RPMI8226 (cell line): ENCODE data around the gene CLSTN2.

ENCODE experiments used
- DNase-seq: peaks from one replicate; pipeline ENCODE4 v3.0.0-alpha.2; 2015

CLSTN2 gene

DNA sequence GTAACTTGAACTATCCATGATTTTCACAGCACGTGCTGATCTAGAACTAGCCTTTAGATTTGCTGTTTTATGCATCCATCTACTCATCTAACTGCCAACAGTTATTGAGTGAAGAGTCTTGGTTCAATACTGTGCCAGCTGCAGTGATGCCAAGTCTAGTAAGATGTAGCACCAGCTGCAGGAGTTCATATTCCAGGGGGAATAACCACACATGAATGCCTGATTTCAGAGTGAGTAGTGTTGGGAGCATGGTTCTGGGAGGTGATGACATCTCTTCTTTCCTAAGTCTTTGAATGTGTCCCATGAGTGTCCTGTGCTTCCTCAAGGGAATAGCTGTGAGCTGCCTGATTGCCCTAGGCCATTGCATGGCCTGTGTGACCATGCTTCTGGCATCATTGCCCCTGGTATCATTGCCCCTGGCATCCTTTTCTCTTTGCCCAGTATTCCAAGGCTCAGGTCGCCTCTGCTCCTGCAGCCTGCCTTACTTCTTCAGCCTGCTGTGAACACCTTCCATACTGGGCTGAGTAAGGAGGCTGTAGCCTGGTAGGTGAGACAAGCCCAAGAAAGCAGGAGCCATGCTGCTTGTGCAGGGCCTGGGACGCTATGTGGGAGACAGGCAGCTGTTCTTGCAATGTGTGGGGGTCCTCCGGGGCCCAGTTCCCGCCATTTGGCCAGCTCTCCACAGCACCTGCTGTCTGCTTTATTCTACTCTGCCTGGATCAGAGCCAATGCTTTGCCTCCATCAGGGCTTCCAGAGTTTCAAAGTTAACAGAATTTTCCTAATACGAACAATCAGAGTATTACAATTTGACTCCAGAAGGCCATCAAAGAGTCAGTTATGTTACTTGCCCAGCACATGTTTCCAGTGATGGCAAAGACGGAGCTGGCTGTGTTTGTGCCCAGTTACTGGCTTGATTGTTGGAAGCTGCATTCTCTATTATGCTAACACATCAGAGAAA is 73.2 kb downstream of the CLSTN2 start:
- DNase-seq = no peak

DNA sequence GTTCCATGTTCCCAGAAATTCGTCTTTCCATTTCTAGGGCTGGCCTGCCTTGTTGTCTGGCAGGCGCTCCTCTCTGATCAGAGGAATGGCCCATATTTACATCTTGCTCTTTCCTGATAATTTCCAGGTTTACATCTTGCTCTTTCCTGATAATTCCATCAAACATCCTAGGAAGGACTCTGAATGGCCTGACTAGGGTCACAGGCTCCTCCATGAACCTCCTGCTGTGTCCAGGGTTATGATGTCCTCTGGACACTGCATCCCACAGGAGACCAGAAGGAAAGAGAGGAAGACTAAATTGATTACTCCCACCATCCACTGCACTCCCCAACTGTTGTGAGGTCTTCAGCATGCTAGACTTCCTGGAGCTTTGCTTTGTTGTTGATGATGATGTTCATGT is 75.4 kb downstream of the CLSTN2 start:
- no peak for DNase-seq

DNA sequence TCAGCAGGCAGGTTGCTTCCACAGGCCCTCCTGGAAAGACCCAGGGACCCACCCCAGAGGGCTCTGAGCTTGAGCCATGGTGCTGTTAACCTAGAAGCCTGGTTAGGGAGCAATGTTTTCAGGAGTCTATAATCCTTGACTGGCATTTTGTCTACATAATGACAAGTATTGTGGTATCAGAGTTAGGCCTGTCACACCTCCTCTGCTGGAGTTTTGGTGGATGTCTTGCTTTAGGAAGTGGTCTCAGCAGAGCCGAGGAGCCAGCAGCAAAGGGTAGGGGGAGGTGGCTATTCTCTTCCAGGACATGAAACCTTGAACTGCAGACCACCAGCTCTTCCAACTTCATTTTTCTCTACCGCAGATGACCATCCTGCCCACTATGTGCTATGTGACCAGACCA is 76.1 kb downstream of the CLSTN2 start:
- DNase-seq = no peak

DNA sequence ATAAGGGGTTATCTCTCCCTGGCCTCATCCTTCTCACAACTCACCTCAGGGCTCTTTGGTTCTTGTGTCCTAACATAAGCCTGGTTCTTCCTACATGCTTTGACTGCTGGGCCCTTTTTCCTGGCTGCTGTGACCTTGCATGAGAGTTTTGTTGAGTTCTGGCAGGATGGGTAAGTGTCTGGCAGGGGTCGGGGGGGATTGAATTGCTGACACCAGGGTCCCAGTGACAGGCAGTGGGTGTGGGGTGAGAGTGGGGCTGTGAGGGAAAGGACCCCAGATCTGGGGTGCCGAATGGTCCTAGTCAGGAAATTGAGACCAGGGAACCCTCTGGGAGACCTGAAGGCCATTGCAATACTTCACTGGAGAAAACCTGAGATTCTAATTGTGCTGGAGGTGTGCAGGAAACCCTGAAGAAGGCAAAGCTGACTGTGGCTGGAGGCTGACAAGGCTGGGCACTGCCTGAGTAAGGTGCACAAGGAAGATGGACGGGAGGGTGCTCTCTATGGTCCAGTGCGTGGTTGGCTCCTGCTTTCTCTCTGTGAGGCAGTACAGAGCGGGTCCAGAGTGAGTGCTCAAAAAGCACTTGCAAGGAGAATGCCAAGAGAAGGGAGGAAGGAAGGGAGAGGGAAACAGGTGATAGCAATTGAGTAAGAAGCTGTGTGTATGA is 76.8 kb downstream of the CLSTN2 start:
- DNase-seq = no peak

DNA sequence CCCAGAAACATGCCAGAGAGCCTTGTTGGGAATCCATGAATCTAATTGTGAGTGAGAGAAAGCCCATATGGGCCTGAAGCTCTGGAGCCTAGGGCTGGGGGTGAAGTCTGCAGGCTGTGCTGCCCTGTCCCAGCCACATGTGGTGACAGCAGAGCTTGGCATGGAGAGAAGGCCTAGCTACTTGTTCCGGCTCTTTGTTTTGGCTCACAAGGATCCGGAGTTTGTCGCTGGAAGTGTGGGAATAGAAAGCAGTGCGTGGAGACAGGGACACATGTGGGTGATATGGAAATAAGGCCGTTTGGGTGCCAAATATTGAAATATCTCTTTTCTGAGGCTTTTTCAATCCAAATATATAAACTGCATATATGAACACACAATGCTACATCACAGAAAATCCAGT is 78.2 kb downstream of the CLSTN2 start:
- DNase-seq = no peak

DNA sequence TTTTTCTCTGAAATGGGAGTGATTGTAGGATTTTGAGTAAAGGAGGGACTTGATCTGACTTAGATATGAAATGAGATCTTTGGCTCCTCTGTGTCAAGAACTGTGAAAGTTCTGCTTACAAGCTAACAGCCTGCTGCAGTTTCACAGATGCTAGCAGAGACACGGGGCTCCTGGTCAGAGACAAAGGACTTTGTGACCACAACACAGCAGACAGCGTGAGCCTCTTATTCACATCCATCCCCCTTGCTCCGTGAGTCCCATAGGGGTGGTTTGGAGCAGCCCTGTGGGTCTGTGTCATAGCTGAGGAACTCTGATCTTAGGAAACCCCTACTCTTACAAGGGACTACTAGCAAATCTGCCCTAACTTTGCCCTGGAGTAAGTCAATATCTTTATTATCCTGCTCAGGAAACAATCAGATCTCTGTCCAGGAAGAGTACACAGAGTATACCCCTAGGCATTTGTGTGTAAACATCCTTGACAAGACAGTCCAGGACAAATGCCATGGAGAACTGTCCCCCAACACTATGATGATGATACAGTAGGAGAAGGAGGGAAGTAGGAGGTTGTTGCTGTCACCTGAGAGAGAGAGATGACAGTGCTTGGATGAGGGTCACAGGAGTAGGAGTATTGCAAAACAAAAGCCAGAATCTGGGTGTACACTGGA is 80.0 kb downstream of the CLSTN2 start:
- no peak for DNase-seq

DNA sequence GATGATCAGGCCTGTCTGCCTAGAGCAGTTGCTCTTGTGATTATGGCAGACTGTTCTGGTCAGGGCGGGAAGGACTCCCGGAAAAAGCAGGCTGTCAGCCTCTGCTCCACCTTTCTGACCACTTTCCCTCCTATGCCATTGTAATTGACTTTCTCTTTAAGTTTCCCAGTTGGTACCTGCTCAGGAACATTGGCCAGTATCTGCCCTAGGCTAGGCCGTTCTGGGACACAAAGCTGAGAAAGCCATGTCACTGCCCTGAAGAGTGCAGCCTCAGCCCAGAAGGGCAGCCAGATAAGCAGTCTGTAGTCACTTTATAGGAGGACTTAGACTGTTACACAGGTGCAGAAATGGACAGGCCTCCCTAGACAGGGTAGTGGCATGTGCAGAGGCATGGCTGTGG is 80.8 kb downstream of the CLSTN2 start:
- no peak for DNase-seq

DNA sequence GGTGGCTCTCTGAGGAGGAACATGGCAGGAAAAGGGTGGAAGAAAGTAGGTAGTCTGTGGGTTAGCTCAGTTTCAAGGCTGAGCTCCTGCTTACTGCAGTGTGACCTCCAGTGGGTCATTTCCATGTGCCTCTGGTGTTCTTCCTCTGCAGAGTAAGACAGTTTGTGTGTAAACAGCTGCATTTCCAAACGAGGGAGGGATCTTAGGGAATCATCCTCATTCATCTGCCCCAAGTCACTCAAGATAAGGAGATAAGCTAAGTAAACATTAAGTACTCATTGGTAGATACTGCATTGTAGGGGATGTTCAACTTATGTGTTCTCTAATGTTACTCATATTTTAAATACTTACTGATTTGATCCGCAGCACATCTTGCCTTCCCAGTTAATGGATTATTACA is 83.6 kb downstream of the CLSTN2 start:
- DNase-seq = no peak

DNA sequence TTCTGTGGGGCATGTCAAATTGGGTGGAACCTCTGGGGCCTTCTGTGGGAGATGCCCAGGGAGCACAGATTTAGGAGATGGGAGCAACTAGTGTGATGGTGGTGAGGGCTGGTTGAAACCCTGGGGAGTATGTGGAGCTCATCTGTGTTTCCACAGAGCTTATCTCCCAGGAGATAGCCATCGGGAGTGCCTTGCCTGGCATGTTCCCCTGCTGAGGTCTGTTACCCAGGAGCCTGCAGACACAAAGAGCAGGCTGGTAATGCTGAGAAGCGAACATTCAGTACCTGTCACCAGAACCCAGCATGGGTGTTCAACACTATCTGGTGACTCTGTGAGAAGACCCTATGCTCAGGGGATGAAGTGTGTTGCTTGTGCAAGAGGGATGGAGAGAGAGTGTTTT is 85.0 kb downstream of the CLSTN2 start:
- DNase-seq = no peak

DNA sequence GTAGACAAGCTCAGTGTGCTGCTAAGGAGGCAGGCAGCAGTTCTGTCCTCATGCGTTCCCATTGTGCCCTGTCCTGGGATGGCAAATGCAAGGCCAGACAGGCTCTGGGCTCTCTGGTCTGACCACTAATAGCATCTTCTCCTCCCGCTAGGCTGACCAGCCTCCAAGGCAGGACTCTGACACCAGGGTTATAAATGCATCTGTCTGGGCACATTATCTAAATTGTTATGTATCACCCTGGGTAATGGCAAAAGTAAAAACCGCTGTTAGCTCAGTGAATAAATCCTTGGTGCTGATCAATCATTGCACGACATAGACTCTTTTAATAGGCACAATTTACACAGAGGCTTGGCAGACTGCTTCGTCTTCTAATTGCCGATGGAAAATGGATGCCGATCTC is 85.6 kb downstream of the CLSTN2 start:
- DNase-seq = no peak

DNA sequence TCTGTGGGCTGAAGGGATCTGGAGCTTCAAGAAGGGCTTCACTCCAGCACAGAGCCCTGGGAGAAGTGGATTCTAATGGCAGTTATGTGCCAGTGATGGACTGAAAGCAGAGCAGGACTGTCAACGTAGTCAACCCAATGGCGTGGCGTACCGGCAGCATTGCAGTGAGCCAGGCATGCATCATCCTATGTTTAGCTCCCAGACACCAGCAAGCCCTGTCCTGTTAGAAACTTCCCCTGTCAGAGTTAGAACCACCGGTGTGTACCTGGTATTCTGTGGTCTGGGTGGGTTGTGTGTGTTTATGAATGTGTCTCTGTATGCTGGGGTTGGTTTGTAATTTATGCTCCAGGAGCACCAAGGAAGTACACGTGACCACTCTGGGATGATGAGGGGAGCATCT is 86.3 kb downstream of the CLSTN2 start:
- no peak for DNase-seq

DNA sequence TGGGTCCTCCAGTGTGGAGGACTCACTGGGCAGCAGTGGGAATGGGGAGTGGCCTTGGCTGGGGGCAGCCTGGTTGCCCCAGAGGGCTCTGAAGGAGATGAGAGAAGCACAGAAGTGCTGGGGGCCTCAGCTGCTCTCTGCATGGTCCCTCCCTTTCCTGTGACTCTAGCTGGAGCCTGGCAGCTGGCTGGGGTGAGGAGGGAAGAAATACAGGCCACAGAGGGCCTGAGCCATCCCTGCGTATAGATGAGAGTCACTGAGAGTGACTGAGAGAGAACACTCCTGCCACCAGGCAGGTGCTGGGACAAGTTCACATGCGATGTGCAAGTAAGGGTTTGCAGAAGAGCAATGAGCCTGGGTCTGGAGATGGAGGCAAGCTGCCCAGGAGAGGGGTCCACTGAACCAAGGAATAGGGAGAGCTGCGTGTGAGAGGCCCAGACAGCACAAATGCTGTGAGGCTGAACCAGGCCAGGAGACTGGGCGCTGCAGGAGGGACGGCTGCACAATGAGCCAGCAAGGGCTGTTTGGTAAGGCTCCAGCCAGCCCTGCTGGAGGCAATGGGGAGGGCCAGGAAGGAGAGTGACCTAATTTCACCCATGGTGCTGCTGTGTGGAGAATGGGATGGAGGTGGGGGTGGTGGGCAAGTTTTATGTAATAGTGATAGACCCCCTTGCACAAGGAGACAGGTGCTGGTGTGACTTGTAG is 87.2 kb downstream of the CLSTN2 start:
- no peak for DNase-seq

DNA sequence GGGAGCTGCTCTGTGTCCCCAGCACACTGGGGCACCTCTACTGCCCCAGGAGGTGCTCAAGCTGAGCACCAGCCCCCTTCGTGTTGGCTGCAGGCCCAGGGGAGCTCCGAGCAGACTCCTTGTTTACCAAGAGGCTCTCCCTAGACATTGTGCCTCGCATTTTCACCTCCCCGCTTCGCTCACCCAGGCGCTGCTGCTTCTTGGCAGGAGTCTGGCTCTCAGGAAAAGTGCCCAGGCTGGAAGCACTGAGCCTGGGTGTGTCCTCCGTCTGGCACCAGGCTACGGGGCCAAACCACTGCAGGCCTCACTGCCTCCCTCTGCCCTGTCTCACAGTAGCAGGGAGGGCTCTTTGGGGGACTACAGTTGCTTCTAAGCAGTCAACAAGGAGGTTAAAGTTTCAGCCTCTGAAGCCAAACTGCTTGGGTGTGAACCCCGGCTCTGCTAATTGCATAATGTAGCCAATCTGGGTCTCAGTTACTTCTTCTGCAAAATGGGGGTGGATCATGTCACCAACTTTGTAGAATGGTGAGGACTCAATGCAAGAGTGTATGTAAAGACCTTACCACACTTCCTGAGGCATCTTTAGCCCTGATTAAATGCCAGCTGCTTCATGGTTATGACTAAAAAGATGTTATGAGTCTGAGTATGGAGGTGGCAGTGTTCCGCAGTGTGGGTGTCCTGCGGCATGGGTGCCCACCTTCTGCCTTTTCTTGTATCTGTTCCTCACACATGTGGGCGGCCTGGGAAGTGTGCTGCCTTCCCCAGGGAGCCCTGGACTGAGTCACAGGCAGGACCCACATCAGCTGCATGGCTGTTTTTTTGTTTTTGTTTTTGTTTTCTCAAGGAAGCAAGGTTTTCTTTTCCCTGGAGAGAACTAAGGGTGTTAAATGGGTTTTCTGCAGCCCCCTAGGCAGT is 88.9 kb downstream of the CLSTN2 start:
- DNase-seq = no peak

DNA sequence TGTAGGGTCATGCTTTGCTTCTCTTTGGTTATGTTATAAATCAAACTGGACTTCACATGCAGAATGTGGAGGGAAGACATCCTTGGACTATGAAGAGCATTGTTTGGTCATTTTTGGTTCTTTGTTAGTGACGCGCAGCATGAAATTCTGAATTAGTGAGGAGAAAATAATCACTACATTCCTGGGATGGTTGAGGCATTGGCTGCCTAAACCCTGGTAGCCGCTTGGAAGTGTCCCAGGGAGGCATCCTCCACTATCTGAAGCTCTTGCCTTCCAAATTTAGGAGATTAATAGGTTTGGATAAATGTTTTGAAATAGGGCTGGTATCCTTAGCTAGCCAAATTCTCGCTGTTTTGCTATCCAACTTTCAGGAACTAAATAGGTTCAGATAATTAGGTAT is 96.2 kb downstream of the CLSTN2 start:
- no peak for DNase-seq

DNA sequence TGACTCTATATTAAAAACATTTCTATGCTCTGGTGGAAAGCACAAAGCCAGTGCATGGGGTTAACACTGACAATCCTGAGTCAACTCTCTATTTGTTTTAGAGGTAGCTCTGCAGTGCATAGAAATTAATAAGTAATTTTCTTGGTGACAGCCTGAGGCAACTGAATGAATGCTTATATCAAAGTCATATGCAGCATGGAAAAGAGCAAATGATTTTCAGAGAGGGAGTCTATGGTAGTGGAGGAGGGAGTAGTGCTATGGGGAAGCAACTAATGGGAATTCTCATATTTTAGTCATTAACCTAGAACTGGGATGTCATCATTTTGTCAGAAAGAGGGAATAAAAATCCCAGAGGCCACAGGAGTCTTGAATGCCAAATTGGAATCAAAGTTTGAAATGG is 99.1 kb downstream of the CLSTN2 start:
- DNase-seq = no peak

DNA sequence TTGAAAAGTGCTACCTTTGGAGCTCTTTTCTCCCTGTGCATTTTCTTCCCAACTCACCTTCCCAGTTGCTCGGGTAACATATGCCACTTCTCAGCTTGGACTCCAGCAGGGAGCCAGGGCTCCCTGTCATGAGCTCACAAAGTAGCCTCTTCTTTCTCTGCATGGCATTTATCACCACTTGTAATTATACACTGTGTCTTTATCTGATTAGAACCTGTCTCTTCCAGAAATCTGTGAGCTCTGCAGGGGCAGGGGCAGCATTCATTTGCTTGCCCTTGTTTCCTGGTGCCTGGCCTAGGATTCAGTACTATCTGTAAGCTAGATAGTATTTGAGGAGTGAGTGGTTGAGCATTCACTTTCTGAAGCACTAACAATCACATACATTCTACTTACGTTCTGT is 100.9 kb downstream of the CLSTN2 start:
- no peak for DNase-seq

DNA sequence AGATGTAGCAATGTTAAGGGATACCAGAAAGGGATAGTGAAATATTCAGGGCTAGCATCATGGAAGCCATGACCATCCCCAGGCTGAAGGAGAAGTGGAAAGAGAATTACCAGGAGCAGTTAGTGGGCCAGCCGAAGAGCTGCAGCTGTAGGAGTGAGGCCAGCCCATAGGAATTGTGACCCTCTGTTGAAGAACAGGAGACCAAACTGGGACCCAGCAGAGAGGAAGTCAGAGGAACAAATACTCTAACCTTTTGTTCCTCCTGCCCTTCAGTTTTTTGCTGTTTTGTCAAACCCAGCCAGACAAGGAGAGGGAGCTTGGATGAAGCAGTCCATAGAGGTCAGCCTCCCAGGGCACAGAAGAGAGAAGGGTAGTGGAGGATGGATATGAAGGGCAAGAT is 115.4 kb downstream of the CLSTN2 start:
- no peak for DNase-seq

DNA sequence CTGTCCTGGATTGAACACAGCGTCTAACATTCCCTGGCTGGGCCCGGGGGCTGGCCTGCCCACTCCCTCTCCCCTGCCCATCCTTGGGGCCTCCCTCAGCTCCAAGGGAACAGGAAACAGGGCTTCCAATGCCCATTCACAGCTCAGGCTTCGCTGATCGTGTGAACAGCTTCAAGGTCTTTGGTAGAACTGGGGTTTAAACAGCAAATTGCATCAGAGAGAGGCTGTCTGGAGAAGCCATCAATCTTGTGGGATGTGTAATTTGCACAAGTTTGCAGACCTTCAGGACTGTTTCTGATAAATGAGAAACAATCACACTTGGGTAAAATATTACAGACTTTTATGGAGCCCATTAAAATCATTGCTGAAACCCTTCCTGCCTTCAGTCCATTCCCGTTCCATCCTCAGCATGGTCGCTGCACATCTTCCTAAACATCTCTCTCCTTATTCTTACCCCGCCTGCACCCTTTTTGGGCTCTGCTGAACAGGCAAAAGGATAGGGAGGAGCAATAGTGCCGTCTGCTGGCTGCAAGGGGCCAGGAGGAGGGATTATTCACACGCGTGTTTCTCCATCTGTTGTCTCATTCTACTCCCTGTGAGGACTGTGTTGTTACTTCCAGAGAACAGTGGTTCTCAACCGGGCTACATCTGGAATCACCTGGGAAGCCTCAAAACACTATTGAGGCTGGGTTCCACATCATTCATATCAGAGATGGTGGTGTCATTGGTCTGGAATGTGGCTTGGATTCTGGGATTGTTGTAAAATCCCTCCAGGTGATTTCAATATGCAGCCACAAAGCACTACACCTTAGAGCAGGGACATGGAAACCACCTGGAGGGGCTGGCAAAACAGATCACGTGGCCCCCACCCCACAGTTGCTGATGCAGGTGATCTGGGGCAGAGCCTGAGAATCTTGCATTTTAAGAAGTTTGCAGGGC is 116.3 kb downstream of the CLSTN2 start:
- peak; percentile 16 for DNase-seq

DNA sequence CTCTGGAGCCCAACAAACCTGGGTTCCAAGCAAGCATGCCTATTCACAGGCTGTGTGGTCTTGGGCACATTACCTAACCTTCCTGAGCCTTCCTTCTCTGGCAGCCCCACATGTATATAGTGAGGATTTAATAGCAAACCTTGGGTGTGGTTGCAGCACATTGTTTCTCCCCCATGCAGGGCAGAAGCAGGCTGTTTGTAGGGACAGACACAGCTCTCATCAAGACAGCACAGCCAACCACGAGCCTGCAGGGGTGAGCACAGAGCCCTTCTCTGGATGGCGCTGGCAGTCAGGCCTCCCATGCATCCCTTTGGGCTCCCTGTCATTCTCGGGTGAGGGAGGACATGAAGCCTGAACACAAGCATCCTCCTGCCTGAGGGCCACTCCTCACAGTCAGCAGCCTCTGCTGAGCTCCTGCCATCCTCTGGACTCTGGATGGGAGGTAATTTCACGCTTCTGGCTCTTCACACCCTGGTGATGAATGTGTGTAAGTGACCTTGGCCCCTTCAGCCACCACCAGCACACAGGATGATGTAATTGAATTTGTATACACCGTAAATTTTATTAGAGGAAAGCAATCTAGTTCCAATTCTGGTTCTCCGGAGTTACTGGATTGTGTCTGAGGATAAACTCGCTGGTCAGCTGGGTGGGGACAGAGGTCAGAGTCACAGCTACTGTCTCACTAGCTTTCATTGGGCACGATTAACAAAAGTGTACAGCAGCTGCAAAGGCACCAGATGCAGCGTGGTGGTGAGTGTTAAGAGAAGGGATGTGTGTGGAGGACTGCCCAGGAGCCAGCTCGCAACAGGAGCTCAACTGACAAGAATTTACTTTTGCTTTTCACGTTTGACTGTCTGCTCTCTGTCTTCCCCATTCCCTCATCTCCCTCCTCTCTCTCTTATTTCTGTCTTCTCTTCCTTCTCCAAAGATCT is 118.1 kb downstream of the CLSTN2 start:
- no peak for DNase-seq

DNA sequence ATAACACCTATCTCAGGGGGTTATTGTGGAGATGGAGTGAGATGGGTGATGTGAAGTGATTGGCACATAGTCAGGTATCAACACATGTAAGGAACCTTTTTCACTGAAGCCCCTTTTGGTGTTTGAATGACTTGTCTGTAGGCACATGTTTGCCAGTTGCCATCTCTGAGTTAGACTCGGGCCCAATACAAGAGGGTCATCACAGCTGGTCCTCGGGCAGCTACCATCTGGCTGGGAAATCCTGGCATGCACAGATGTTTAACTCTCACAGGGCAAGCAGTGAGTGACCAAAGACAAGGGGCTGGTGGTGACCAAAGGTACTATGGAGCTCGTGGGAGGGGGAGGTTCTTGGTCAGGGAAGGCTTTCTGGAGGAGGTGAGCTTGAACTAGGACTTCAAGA is 118.8 kb downstream of the CLSTN2 start:
- no peak for DNase-seq
